GM23338 (cell line): ENCODE data around the gene LYG1. TPM values are rescaled to one million over a fixed set of nuclear protein-coding genes. Genes with fewer than 3 reads are reported as not detected.

Experiments used
- CREB1 ChIP-seq: fragments of 250-450 bp; sonication (Bioruptor Pico); IDR thresholded peaks from 2 replicates; pipeline ENCODE4 v1.5.0; 2020; ENCODE audit warnings: low read depth, mild to moderate bottlenecking, moderate library complexity
- CTCF ChIP-seq, 2 experiments: fragments of 200-600 bp in 1 of 2; sonication (generic) in 1 of 2; conservative IDR thresholded peaks; 2 replicates each; pipeline versions ENCODE4 v1.5.1 to v1.6.1; 2016 to 2017; ENCODE audit warnings: antibody characterized with exemption in 2 of 2, low read depth in 2 of 2, mild to moderate bottlenecking in 2 of 2, moderate library complexity in 1 of 2
- EZH2 ChIP-seq: fragments of 200-600 bp; sonication (generic); IDR thresholded peaks from one replicate; pipeline ENCODE4 v1.8.0; 2017; ENCODE audit warnings: antibody characterized with exemption, mild to moderate bottlenecking, low read depth; ENCODE audit not compliant: unreplicated experiment
- NANOG ChIP-seq: IDR thresholded peaks from 2 replicates; pipeline ENCODE4 v1.6.1; 2016; ENCODE audit warnings: antibody characterized with exemption, borderline replicate concordance
- polyA plus RNA-seq: library from polyadenylated mRNA; unstranded; fragments of >200 nt; fragmentation: Nextera tagmentation; extraction: Ambion mirVana; gene quantifications from 2 replicates; pipeline ENCODE4 v1.2.1, GENCODE V29; 2016
- total RNA-seq: library from RNA; depleted of rRNA; stranded (reverse); fragments of >200 nt; shearing (Covaris generic); gene quantifications from 2 replicates; pipeline ENCODE4 v1.2.3, GENCODE V29; 2014; rRNA removed
- TF ChIP-seq, protein P1 (sequence below): fragments of 250-450 bp; sonication (Bioruptor Pico); IDR thresholded peaks from 2 replicates; pipeline ENCODE4 v1.5.0; 2020; ENCODE audit warnings: mild to moderate bottlenecking, moderate library complexity
- TF ChIP-seq, protein P2 (sequence below): IDR thresholded peaks from one replicate; pipeline ENCODE4 v1.6.1; 2018; ENCODE audit warnings: antibody characterized with exemption; ENCODE audit not compliant: unreplicated experiment

LYG1 gene
- total and polyA plus RNA-seq, 2 experiments from 2014 or later: 0.35 to 0.57 TPM

- TF ChIP-seq, protein P1, sequence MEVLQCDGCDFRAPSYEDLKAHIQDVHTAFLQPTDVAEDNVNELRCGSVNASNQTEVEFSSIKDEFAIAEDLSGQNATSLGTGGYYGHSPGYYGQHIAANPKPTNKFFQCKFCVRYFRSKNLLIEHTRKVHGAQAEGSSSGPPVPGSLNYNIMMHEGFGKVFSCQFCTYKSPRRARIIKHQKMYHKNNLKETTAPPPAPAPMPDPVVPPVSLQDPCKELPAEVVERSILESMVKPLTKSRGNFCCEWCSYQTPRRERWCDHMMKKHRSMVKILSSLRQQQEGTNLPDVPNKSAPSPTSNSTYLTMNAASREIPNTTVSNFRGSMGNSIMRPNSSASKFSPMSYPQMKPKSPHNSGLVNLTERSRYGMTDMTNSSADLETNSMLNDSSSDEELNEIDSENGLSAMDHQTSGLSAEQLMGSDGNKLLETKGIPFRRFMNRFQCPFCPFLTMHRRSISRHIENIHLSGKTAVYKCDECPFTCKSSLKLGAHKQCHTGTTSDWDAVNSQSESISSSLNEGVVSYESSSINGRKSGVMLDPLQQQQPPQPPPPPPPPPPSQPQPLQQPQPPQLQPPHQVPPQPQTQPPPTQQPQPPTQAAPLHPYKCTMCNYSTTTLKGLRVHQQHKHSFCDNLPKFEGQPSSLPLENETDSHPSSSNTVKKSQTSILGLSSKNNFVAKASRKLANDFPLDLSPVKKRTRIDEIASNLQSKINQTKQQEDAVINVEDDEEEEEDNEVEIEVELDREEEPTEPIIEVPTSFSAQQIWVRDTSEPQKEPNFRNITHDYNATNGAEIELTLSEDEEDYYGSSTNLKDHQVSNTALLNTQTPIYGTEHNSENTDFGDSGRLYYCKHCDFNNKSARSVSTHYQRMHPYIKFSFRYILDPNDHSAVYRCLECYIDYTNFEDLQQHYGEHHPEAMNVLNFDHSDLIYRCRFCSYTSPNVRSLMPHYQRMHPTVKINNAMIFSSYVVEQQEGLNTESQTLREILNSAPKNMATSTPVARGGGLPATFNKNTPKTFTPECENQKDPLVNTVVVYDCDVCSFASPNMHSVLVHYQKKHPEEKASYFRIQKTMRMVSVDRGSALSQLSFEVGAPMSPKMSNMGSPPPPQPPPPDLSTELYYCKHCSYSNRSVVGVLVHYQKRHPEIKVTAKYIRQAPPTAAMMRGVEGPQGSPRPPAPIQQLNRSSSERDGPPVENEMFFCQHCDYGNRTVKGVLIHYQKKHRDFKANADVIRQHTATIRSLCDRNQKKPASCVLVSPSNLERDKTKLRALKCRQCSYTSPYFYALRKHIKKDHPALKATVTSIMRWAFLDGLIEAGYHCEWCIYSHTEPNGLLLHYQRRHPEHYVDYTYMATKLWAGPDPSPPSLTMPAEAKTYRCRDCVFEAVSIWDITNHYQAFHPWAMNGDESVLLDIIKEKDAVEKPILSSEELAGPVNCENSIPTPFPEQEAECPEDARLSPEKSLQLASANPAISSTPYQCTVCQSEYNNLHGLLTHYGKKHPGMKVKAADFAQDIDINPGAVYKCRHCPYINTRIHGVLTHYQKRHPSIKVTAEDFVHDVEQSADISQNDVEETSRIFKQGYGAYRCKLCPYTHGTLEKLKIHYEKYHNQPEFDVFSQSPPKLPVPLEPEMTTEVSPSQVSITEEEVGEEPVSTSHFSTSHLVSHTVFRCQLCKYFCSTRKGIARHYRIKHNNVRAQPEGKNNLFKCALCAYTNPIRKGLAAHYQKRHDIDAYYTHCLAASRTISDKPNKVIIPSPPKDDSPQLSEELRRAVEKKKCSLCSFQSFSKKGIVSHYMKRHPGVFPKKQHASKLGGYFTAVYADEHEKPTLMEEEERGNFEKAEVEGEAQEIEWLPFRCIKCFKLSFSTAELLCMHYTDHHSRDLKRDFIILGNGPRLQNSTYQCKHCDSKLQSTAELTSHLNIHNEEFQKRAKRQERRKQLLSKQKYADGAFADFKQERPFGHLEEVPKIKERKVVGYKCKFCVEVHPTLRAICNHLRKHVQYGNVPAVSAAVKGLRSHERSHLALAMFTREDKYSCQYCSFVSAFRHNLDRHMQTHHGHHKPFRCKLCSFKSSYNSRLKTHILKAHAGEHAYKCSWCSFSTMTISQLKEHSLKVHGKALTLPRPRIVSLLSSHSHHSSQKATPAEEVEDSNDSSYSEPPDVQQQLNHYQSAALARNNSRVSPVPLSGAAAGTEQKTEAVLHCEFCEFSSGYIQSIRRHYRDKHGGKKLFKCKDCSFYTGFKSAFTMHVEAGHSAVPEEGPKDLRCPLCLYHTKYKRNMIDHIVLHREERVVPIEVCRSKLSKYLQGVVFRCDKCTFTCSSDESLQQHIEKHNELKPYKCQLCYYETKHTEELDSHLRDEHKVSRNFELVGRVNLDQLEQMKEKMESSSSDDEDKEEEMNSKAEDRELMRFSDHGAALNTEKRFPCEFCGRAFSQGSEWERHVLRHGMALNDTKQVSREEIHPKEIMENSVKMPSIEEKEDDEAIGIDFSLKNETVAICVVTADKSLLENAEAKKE (CRISPR knock-in tag): no peak
- TF ChIP-seq NANOG: no peak
- TF ChIP-seq EZH2: no peak
- TF ChIP-seq CREB1: no peak
- TF ChIP-seq, protein P2, sequence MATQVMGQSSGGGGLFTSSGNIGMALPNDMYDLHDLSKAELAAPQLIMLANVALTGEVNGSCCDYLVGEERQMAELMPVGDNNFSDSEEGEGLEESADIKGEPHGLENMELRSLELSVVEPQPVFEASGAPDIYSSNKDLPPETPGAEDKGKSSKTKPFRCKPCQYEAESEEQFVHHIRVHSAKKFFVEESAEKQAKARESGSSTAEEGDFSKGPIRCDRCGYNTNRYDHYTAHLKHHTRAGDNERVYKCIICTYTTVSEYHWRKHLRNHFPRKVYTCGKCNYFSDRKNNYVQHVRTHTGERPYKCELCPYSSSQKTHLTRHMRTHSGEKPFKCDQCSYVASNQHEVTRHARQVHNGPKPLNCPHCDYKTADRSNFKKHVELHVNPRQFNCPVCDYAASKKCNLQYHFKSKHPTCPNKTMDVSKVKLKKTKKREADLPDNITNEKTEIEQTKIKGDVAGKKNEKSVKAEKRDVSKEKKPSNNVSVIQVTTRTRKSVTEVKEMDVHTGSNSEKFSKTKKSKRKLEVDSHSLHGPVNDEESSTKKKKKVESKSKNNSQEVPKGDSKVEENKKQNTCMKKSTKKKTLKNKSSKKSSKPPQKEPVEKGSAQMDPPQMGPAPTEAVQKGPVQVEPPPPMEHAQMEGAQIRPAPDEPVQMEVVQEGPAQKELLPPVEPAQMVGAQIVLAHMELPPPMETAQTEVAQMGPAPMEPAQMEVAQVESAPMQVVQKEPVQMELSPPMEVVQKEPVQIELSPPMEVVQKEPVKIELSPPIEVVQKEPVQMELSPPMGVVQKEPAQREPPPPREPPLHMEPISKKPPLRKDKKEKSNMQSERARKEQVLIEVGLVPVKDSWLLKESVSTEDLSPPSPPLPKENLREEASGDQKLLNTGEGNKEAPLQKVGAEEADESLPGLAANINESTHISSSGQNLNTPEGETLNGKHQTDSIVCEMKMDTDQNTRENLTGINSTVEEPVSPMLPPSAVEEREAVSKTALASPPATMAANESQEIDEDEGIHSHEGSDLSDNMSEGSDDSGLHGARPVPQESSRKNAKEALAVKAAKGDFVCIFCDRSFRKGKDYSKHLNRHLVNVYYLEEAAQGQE: no peak
- TF ChIP-seq CTCF (conservative IDR thresholded peaks at IDR 0.05; ENCODE audit: low read depth in 2 of 2): no peak
Observed at GRCh38 chr2:99238599-99238998, 62.4 kb downstream of the LYG1 start (continued).

Other genes with a start within 250 kb of the LYG1 start
- gene C2orf15, start 159.5 kb downstream of the LYG1 start, total RNA-seq: 6.4 and 8.4 TPM in 2 replicates
- 6.4 and 7.9 TPM in 2 replicates for gene C2orf15, start 159.5 kb downstream of the LYG1 start, polyA plus RNA-seq
- gene TSGA10, start 146.3 kb downstream of the LYG1 start, total RNA-seq: 6.4 and 9.9 TPM in 2 replicates
- gene TSGA10, start 146.3 kb downstream of the LYG1 start, polyA plus RNA-seq: 23.0 and 24.2 TPM in 2 replicates
- gene LIPT1, start 146.2 kb downstream of the LYG1 start, total RNA-seq: 7.7 and 11.5 TPM in 2 replicates
- gene LIPT1, start 146.2 kb downstream of the LYG1 start, polyA plus RNA-seq: 12.7 and 15.4 TPM in 2 replicates
- gene MITD1, start 120.1 kb downstream of the LYG1 start, total RNA-seq: 31.4 and 37.9 TPM in 2 replicates
- 105 and 107 TPM in 2 replicates for gene MITD1, start 120.1 kb downstream of the LYG1 start, polyA plus RNA-seq
- 46.4 and 51.4 TPM in 2 replicates for gene MRPL30, start 120.0 kb downstream of the LYG1 start, total RNA-seq
- gene MRPL30, start 120.0 kb downstream of the LYG1 start, polyA plus RNA-seq: 53.7 and 59.5 TPM in 2 replicates
- gene LYG2, start 45.5 kb downstream of the LYG1 start, total RNA-seq: 1.2 TPM in 1 of 2 replicates, not detected in the other
- gene LYG2, start 45.5 kb downstream of the LYG1 start, polyA plus RNA-seq: 0.78 and 0.99 TPM in 2 replicates
- 48.1 and 54.4 TPM in 2 replicates for gene TXNDC9, start 35.1 kb upstream of the LYG1 start, total RNA-seq
- gene TXNDC9, start 35.1 kb upstream of the LYG1 start, polyA plus RNA-seq: 56.6 and 67.4 TPM in 2 replicates
- 32.5 and 34.2 TPM in 2 replicates for gene EIF5B, start 36.2 kb upstream of the LYG1 start, total RNA-seq
- 91.2 and 108 TPM in 2 replicates for gene EIF5B, start 36.2 kb upstream of the LYG1 start, polyA plus RNA-seq
- 39.1 and 46.7 TPM in 2 replicates for gene REV1, start 188.8 kb upstream of the LYG1 start, total RNA-seq
- gene REV1, start 188.8 kb upstream of the LYG1 start, polyA plus RNA-seq: 30.2 and 32.9 TPM in 2 replicates